Measurements from ENCODE around the gene RAB22A. TPM values are rescaled to one million over a fixed set of nuclear protein-coding genes. Genes with fewer than 3 reads are reported as not detected.

The RAB22A gene
- total RNA-seq, 1 donor from 2014 or later, result 21.2 TPM

GRCh38 chr20:58382096-58382495 is 72.6 kb downstream of the RAB22A start:
- Mint-ChIP-seq H3K36me3 (no peaks in the 10 kb centered on the region), H3K4me3 (no peak overlapping the region), H3K27ac (no peak overlapping the region), H3K9me3 (peaks cover 14% of the 10 kb centered on the region), H3K27me3 (ENCODE audit: low read depth) (no peaks in the 10 kb centered on the region), H3K4me1 (no peaks in the 10 kb centered on the region)
- DNase-seq (ENCODE audit: low spot score in 2 of 2, unreplicated experiment in 2 of 2), result no peak
- no peak for TF ChIP-seq CTCF (IDR thresholded peaks at IDR 0.05; ENCODE audit: unreplicated experiment)

- Mint-ChIP-seq H3K4me3 (no peak overlapping the region), H3K27ac (no peak overlapping the region), H3K9me3 (peaks cover 19% of the 10 kb centered on the region)
Measured at GRCh38 chr20:58384821-58385220, 75.3 kb downstream of the RAB22A start.

GRCh38 chr20:58388028-58388601 is 78.6 kb downstream of the RAB22A start:
- Mint-ChIP-seq H3K4me3 (peak overlapping the region; percentile 75), H3K4me1 (peaks cover 23% of the 10 kb centered on the region), H3K9me3 (peaks cover 8% of the 10 kb centered on the region), H3K36me3 (peaks cover 9% of the 10 kb centered on the region), H3K27ac (no peak overlapping the region), H3K27me3 (ENCODE audit: low read depth) (no peaks in the 10 kb centered on the region)
- no peak for DNase-seq (ENCODE audit: low spot score in 2 of 2, unreplicated experiment in 2 of 2)
- no peak for TF ChIP-seq CTCF (IDR thresholded peaks at IDR 0.05; ENCODE audit: unreplicated experiment)

More at GRCh38 chr20:58384821-58385220, 75.3 kb downstream of the RAB22A start:
- Mint-ChIP-seq H3K4me1 (peaks cover 2% of the 10 kb centered on the region), H3K27me3 (ENCODE audit: low read depth) (no peaks in the 10 kb centered on the region), H3K36me3 (no peaks in the 10 kb centered on the region)
- TF ChIP-seq CTCF (IDR thresholded peaks at IDR 0.05; ENCODE audit: unreplicated experiment), result no peak
- DNase-seq (ENCODE audit: low spot score in 2 of 2, unreplicated experiment in 2 of 2), result no peak

- Mint-ChIP-seq H3K4me3 (peak within 1 kb of the TSS; percentile 89), H3K27me3 (ENCODE audit: low read depth) (no peaks in the 10 kb centered on the region), H3K4me1 (peaks cover 23% of the 10 kb centered on the region), H3K9me3 (peaks cover 8% of the 10 kb centered on the region), H3K36me3 (peaks cover 9% of the 10 kb centered on the region), H3K27ac (peak within 1 kb of the TSS; percentile 97)
- peak; percentile 96 to 99 for DNase-seq (ENCODE audit: low spot score in 2 of 2, unreplicated experiment in 2 of 2)
- no peak for TF ChIP-seq CTCF (IDR thresholded peaks at IDR 0.05; ENCODE audit: unreplicated experiment)
Measured at GRCh38 chr20:58388882-58389323, 79.4 kb downstream of the RAB22A start, which contains the start of gene VAPB. VAPB (plus strand) TSS chr20:58389229; CDS start chr20:58389460, 231 bp downstream.

- peaks cover 9% of the 10 kb centered on the region for H3K36me3 Mint-ChIP-seq
- DNase-seq (ENCODE audit: low spot score in 2 of 2, unreplicated experiment in 2 of 2), result peak; percentile 39 to 54
- no peak for TF ChIP-seq CTCF (IDR thresholded peaks at IDR 0.05; ENCODE audit: unreplicated experiment)
- peak overlapping the region; percentile 97 for H3K27ac Mint-ChIP-seq
- peaks cover 26% of the 10 kb centered on the region for H3K4me1 Mint-ChIP-seq
- no peaks in the 10 kb centered on the region for H3K27me3 Mint-ChIP-seq (ENCODE audit: low read depth)
- H3K9me3 Mint-ChIP-seq, result peaks cover 8% of the 10 kb centered on the region
- H3K4me3 Mint-ChIP-seq, result peak overlapping the region; percentile 89
Measured at GRCh38 chr20:58389324-58389967, 79.9 kb downstream of the RAB22A start.
